Measurements from ENCODE around the gene C13orf46.
A peak's percentile ranks its signal among the peaks of the same experiment; 100 is the strongest.

The C13orf46 gene

DNA sequence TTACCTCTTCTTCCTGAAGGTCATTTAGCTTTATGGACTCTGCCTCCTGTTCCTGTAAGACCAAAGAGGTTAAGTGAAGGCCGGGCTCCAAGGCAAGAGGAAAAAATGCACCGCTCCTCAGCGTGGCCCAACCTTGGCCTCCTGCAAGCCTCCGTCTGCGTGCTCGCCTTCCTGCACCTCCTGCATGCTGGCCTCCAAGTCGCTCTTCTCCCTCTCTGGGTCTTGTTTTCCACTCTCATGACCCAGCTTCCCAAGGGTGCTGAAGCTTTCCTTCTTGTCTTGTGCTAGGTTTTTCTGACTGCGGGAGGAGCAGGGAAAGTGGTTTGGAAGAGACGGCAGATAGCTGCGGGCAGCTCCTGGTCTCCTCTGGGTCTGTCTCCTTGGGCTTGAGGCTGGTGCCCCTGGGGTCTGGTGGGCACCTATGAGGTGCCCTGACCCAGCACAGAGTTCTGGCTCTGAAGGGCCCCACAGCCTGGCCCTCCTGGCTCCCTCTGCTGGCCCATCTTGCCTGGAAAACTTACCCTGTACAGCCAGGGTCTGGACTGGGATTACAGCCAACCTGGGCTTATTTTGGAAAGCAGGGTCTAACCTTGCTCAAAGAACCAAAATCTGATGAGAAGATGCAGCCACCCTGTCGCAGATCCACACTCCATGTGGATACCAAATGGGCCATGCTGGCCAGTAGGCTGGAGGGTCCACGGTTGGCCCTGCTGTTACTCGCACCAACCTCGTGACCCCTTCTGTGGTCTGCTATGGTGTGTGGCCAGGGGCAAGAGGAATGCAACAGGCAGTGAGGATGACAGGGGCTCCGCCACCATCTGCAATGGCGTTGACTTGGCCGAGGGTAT is 5.2 kb downstream of the C13orf46 start:
- peak; percentile 22 for TF ChIP-seq CTCF (conservative IDR thresholded peaks at IDR 0.05; ENCODE audit: low read depth, low read length)
- DNase-seq (ENCODE audit: low read depth), result no peak
- H3K4me3 ChIP-seq (ENCODE audit: low read depth, low read length), result no peak overlapping the region

DNA sequence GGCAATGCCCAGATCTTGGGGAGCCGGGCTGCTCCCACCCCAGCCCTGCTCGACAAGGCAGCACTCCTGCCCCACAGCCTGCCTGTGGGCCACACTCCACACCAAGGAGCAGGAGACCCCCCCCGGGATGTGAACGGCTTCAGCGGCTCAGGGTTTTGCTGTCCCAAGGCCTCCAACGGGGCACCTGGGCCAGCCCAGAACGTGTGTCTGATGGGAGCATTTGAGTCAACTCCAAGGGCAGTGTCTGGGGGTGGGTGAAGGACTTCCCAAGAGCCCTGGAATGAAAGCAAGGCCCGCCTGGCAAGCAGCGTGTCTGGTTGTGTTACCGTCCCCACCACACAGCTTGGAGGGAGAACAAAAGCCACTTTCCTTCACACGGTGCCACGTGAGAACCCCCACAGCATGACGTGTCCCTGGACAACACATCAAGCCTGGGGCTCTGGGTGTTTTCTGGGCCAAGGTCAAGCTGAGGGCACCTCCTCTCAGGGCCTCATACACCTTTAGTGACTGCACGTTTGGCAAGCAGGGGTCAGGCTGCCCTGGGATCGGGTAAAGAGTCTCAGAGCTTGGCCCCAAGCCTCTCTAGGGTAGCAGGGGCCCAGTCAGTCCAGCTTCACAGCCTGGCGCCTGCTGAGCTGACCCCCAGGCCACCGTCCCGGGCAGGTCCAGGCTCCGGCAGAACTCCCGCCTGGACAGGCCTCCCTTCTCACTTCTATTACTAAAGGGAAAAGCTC is 6.0 kb downstream of the C13orf46 start:
- H3K4me3 ChIP-seq (ENCODE audit: low read depth, low read length), result no peak overlapping the region
- no peak for TF ChIP-seq CTCF (conservative IDR thresholded peaks at IDR 0.05; ENCODE audit: low read depth, low read length)
- no peak for DNase-seq (ENCODE audit: low read depth)

DNA sequence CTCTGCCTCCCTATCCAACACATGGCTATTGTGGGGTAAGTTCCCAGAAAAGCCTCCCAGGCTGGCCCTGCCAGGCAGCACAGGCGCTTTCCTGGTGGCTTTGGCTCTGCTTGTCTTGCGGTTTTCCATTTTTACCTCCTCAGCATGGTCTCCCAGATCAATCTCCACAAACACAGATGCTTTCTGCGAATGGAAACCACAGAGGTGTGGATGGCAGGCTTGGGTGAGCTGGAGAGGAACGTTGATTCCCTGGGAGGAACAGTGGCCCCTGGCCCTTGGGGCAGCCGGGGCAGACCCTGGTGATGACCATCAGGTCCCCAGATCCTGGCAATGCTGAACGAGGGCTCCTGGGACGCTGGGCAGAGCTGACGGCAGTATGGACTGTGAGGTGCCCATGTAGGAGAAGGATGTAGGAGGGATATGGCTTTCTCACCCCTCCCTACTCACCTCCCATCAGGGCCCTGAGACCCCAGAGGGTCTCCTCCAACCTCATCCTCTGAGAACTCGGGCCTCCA is 6.6 kb downstream of the C13orf46 start:
- no peak for DNase-seq (ENCODE audit: low read depth)
- TF ChIP-seq CTCF (conservative IDR thresholded peaks at IDR 0.05; ENCODE audit: low read depth, low read length), result no peak
- no peak overlapping the region for H3K4me3 ChIP-seq (ENCODE audit: low read depth, low read length)

DNA sequence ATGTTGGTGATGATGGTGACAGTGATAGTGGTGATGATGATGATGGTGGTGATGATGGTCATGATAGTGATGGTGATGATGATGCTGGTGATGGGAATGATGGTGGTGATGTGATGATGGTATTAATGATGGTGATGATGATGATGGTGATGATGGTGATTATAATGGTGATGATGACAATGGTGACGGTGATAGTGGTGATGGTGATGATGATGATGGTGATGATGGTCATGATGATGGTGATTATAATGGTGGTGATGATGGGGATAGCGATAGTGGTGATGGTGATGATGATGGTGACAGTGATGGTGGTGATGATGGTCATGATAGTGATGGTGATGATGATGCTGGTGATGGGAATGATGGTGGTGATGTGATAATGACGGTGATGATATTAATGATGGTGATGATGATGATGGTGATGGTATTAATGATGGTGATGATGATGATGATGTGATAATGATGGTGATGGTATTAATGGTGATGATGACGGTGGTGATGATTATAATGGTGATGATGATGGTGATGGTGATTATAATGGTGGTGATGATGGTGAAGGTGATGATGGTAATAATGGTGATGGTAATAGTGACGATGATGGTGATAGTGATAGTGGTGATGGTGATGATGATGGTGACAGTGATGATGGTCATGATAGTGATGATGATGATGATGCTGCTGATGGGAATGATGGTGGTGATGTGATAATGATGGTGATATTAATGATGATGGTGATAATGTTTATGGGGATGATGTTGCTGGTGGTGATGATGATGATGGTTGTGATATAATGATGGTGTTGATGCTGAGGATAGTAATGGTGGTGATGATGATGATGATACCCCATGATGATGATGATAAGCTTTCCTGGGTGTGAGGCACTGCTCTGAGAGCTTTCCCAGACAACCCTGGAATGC is 7.7 kb downstream of the C13orf46 start:
- TF ChIP-seq CTCF (conservative IDR thresholded peaks at IDR 0.05; ENCODE audit: low read depth, low read length), result no peak
- no peak overlapping the region for H3K4me3 ChIP-seq (ENCODE audit: low read depth, low read length)
- DNase-seq (ENCODE audit: low read depth), result no peak

- TF ChIP-seq CTCF (conservative IDR thresholded peaks at IDR 0.05; ENCODE audit: low read depth, low read length), result no peak
- no peak for DNase-seq (ENCODE audit: low read depth)
- no peak overlapping the region for H3K4me3 ChIP-seq (ENCODE audit: low read depth, low read length)
Measured at GRCh38 chr13:113965383-113965874, 8.4 kb downstream of the C13orf46 start.

DNA sequence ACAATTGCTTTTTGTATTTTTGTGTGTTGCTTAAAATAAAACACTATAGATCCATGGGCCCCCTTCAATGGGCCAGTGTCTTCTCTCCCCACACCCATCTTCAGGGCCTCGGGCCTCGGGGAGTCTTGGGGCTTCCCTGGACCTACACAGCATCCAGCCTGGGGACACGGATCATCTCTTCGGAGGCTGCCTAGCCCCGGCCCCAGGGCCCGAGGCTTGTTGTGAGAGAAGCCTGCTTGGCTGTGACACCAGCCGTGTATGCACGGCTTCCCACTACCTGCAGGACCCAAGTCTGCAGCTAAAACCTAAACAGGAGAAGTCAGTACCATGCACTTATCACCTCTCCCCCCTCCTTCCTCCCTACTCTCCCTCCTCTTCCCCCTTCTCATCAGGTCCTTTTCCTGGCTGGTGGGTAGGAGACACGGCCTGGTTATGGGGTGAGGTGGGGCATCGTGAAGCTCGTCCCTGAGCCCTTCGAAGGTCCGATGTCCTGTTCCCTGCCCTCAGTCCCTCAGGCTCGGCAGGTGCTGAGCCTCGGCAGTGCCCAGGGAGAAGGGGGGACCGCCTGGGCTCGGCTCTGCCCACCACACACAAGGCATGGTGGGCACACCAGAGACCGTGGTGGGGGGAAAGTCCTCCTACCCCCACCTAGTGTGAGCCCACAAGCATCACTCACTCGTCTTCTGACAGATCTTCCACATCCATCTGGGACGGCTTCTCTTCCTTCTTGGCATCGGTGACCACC is 9.5 kb downstream of the C13orf46 start:
- DNase-seq (ENCODE audit: low read depth), result no peak
- TF ChIP-seq CTCF (conservative IDR thresholded peaks at IDR 0.05; ENCODE audit: low read depth, low read length), result no peak
- no peak overlapping the region for H3K4me3 ChIP-seq (ENCODE audit: low read depth, low read length)
